H1 (cell line): ENCODE measurements around the gene PCSK1N. TPM values are rescaled to one million over a fixed set of nuclear protein-coding genes. Genes with fewer than 3 reads are reported as not detected.

ENCODE experiments used
- CTCF ChIA-PET: fragments of 300-600 bp; sonication (Branson Sonifier 250); formaldehyde crosslinking; loops from one replicate; lab custom pipeline; 2021; ENCODE audit not compliant: partially characterized antibody; lab: Charles Lee
- POLR2A ChIA-PET: fragments of 300-600 bp; sonication (Branson Sonifier 250); formaldehyde crosslinking; loops from one replicate; lab custom pipeline; 2021; ENCODE audit warnings: inconsistent platforms; ENCODE audit not compliant: partially characterized antibody; lab: Charles Lee
- DNase-seq, 2 experiments: peaks; one replicate each; pipeline versions ENCODE4 v3.0.0 to v3.0.0-alpha.2; 2010 to 2022; ENCODE audit warnings: low spot score in 2 of 2, low read depth in 1 of 2, mixed read lengths in 1 of 2
- FAIRE-seq: peaks from 2 replicates; lab custom pipeline; 2011; peaks lifted over from hg19 to GRCh38; lab: Jason Lieb, UNC
- H2AFZ ChIP-seq: 2 replicates; pipeline ENCODE4 v1.8.1; 2012; ENCODE audit warnings: low read length, inconsistent platforms
- H2AK5ac ChIP-seq: 2 replicates; pipeline ENCODE4 v1.6.1; 2013; ENCODE audit warnings: low read depth, low read length
- H2BK120ac ChIP-seq: replicated peaks from 2 replicates; pipeline ENCODE3; 2013; ENCODE audit warnings: low read depth, low read length, inconsistent platforms
- H2BK12ac ChIP-seq: 2 replicates; pipeline ENCODE4 v1.6.1; 2013; ENCODE audit warnings: low read depth, low read length
- H2BK15ac ChIP-seq: 2 replicates; pipeline ENCODE4 v1.6.1; 2013; ENCODE audit warnings: low read length
- H2BK20ac ChIP-seq: 2 replicates; pipeline ENCODE4 v1.6.1; 2013; ENCODE audit warnings: low read length
- H2BK5ac ChIP-seq: 2 replicates; pipeline ENCODE4 v1.6.1; 2013; ENCODE audit warnings: low read depth, low read length
- H3K14ac ChIP-seq: 2 replicates; pipeline ENCODE4 v1.6.1; 2013; ENCODE audit warnings: inconsistent platforms; ENCODE audit not compliant: insufficient read length
- H3K18ac ChIP-seq: 2 replicates; pipeline ENCODE4 v1.6.1; 2013; ENCODE audit warnings: low read length; ENCODE audit errors: extremely low read depth
- H3K23ac ChIP-seq: 2 replicates; pipeline ENCODE4 v1.6.1; 2013; ENCODE audit warnings: inconsistent platforms; ENCODE audit not compliant: insufficient read length
- H3K23me2 ChIP-seq: 2 replicates; pipeline ENCODE4 v1.6.1; 2013; ENCODE audit warnings: low read depth, low read length
- H3K27ac ChIP-seq: 2 replicates; pipeline ENCODE4 v1.6.1; 2011; ENCODE audit warnings: low read depth, low read length, inconsistent platforms
- H3K27me3 ChIP-seq, 4 experiments: replicated peaks in 1 of 4; 1 replicate in 1 of 4; 2 replicates in 3 of 4; pipeline versions ENCODE4 v1.6.1 to v1.8.1; 2011 to 2013; ENCODE audit warnings: low read length in 3 of 4, mild to moderate bottlenecking in 3 of 4, inconsistent platforms in 2 of 4, mixed read lengths in 2 of 4, moderate library complexity in 1 of 4; ENCODE audit not compliant: control insufficient read depth in 3 of 4, insufficient read depth in 3 of 4; ENCODE audit errors: extremely low read depth in 1 of 4
- H3K36me3 ChIP-seq, 4 experiments: 2 replicates each; pipeline versions ENCODE4 v1.6.1 to v1.8.1; 2011 to 2013; ENCODE audit warnings: mild to moderate bottlenecking in 4 of 4, low read length in 3 of 4, moderate library complexity in 2 of 4, control low read depth in 1 of 4, inconsistent platforms in 1 of 4; ENCODE audit not compliant: insufficient read depth in 4 of 4, control insufficient read depth in 2 of 4
- H3K4ac ChIP-seq: replicated peaks from 2 replicates; pipeline ENCODE3; 2013; ENCODE audit warnings: low read length, low read depth, mixed read lengths, inconsistent platforms; ENCODE audit not compliant: insufficient read length
- H3K4me1 ChIP-seq, 4 experiments: replicated peaks in 1 of 4; 1 replicate in 1 of 4; 2 replicates in 3 of 4; pipeline versions ENCODE4 v1.6.1 to v1.8.1; 2011 to 2013; ENCODE audit warnings: low read length in 3 of 4, inconsistent platforms in 2 of 4, mixed read lengths in 1 of 4; ENCODE audit not compliant: insufficient read depth in 4 of 4, control insufficient read depth in 3 of 4
- H3K4me2 ChIP-seq, 2 experiments: 2 replicates each; pipeline versions ENCODE4 v1.6.1 to v1.8.1; 2011 to 2013; ENCODE audit warnings: low read depth in 2 of 2, low read length in 2 of 2, control low read depth in 1 of 2, inconsistent platforms in 1 of 2, mild to moderate bottlenecking in 1 of 2; ENCODE audit not compliant: insufficient read depth in 1 of 2
- H3K4me3 ChIP-seq, 4 experiments: fragments of 200-600, 300-600 bp in 1 of 4; sonication (generic), shearing (Covaris generic), sonication (Bioruptor Twin) in 1 of 4; 2 replicates each; pipeline versions ENCODE4 v1.5.1 to v1.8.1; 2011 to 2016; ENCODE audit warnings: low read length in 4 of 4, low read depth in 3 of 4, control low read depth in 2 of 4, inconsistent platforms in 2 of 4, mild to moderate bottlenecking in 2 of 4, mixed read lengths in 1 of 4, moderate library complexity in 1 of 4; ENCODE audit not compliant: insufficient read depth in 2 of 4; ENCODE audit errors: extremely low read depth in 1 of 4
- H3K56ac ChIP-seq: replicated peaks from 2 replicates; pipeline ENCODE3; 2013; ENCODE audit warnings: low read depth, mild to moderate bottlenecking, mixed read lengths, low read length, inconsistent platforms; ENCODE audit not compliant: insufficient read length
- H3K79me1 ChIP-seq: 2 replicates; pipeline ENCODE4 v1.6.1; 2013; ENCODE audit warnings: low read depth, low read length, control low read depth
- H3K79me2 ChIP-seq, 2 experiments: 2 replicates each; pipeline versions ENCODE4 v1.6.1 to v1.8.1; 2012 to 2013; ENCODE audit warnings: low read length in 2 of 2, mild to moderate bottlenecking in 2 of 2, inconsistent platforms in 1 of 2; ENCODE audit not compliant: insufficient read depth in 2 of 2, control insufficient read depth in 1 of 2
- H3K9ac ChIP-seq, 4 experiments: replicated peaks in 1 of 4; 1 replicate in 1 of 4; 2 replicates in 3 of 4; pipeline versions ENCODE4 v1.6.1 to v1.8.1; 2011 to 2013; ENCODE audit warnings: low read depth in 3 of 4, low read length in 3 of 4, control low read depth in 2 of 4, mild to moderate bottlenecking in 2 of 4, moderate library complexity in 2 of 4, inconsistent platforms in 1 of 4; ENCODE audit errors: extremely low read depth in 1 of 4
- H3K9me3 ChIP-seq, 2 experiments: 2 replicates each; pipeline versions ENCODE4 v1.6.1 to v1.8.1; 2012 to 2013; ENCODE audit warnings: mild to moderate bottlenecking in 2 of 2, moderate library complexity in 2 of 2, control low read depth in 1 of 2, inconsistent platforms in 1 of 2, low read depth in 1 of 2, low read length in 1 of 2, mixed read lengths in 1 of 2; ENCODE audit not compliant: insufficient read depth in 2 of 2
- H4K20me1 ChIP-seq, 2 experiments: replicated peaks in 1 of 2; 2 replicates each; pipeline versions ENCODE3 to v1.8.1; 2011 to 2013; ENCODE audit warnings: inconsistent platforms in 2 of 2, low read length in 2 of 2, mild to moderate bottlenecking in 1 of 2; ENCODE audit not compliant: insufficient read depth in 2 of 2, control insufficient read depth in 1 of 2
- H4K5ac ChIP-seq: 2 replicates; pipeline ENCODE4 v1.6.1; 2013; ENCODE audit warnings: low read length, low read depth, mixed read lengths, inconsistent platforms; ENCODE audit not compliant: insufficient read length
- H4K8ac ChIP-seq: 2 replicates; pipeline ENCODE4 v1.8.0; 2013; ENCODE audit warnings: mild to moderate bottlenecking, moderate library complexity, low read length, inconsistent platforms; ENCODE audit not compliant: insufficient read depth; ENCODE audit errors: extremely low read depth
- H4K91ac ChIP-seq: replicated peaks from 2 replicates; pipeline ENCODE3; 2013; ENCODE audit warnings: low read length, mixed read lengths, inconsistent platforms; ENCODE audit not compliant: insufficient read length
- EZH2 ChIP-seq: fragments of 200-600 bp; sonication (generic); IDR thresholded peaks from 2 replicates; pipeline ENCODE4 v1.7.1; 2012; ENCODE audit warnings: low read depth, mild to moderate bottlenecking, moderate library complexity, low read length, inconsistent platforms; ENCODE audit not compliant: severe bottlenecking
- SP2 ChIP-seq: IDR thresholded peaks from 2 replicates; pipeline ENCODE4 v1.6.1; 2012; ENCODE audit warnings: mild to moderate bottlenecking, low read length, inconsistent platforms
- WGBS, 2 experiments: shearing (Covaris generic) in 1 of 2; methylation state at CpG; one replicate each; pipeline versions ENCODE4 v1.1.6 to v1.1.7; 2013 to 2015; ENCODE audit warnings: low lambda C conversion rate in 2 of 2, mixed read lengths in 2 of 2, inconsistent platforms in 1 of 2, low coverage in 1 of 2, missing lambda C conversion rate in 1 of 2; ENCODE audit not compliant: insufficient replicate concordance in 2 of 2, insufficient coverage in 1 of 2, insufficient read length in 1 of 2; ENCODE audit errors: extremely low coverage in 1 of 2, missing lambda C conversion rate in 1 of 2; 5-methylcytosine and 5-hydroxymethylcytosine counted together
- polyA plus RNA-seq, 7 experiments: library from polyadenylated mRNA; depleted of rRNA in 3 of 7; stranded (reverse) in 5 of 7; unstranded in 2 of 7; fragments of >200 nt in 5 of 7; fragments of 200-250 nt in 2 of 7; gene quantifications; 1 replicate in 5 of 7; 2 replicates in 1 of 7; 4 replicates in 1 of 7; pipeline versions ENCODE4 v1.2.1 to v1.2.3, GENCODE V29; 2011 to 2013; ENCODE audit warnings: missing spikeins in 2 of 7, mixed read lengths in 2 of 7
- total RNA-seq: library from RNA; stranded (reverse); fragmentation: NEBNext Ultra II Directional; extraction: Animal tissue kit (Norgen Biotek cat#: 25700); gene quantifications from 2 replicates; pipeline ENCODE4 v1.2.1, GENCODE V29; 2021

Gene PCSK1N
- total and polyA plus RNA-seq, 2 of the 8 experiments (the other 6 are each of a cell fraction or from before 2014, with no cell fraction given) = 3.6 to 4.5 TPM

GRCh38 chrX:48800574-48801279 is 34.7 kb downstream of the PCSK1N start:
- H2BK5ac ChIP-seq = peak overlapping the region; percentile 6; the same call in 1 of the 2 replicates
- no peak overlapping the region for H2BK20ac ChIP-seq
- H2AK5ac ChIP-seq = no peak overlapping the region; the same call in 1 of the 2 replicates
- CTCF ChIA-PET = interaction anchor here (1.1 kb wide), 1 partner anchor 13 kb away, joined by 4 read pairs; no protein-coding TSS in a partner anchor
- H3K4me1 ChIP-seq = no peaks in the 10 kb centered on the region; a peak in 2 of 7 replicates
- no peak overlapping the region for H3K14ac ChIP-seq
- TF ChIP-seq EZH2 (no peak), SP2 (no peak)
- H3K23me2 ChIP-seq = no peaks in the 10 kb centered on the region; the same call in 1 of the 2 replicates
- peak overlapping the region; percentile 74 to 98 (median 94) for H3K9ac ChIP-seq
- H2BK120ac ChIP-seq = no peak overlapping the region
- peak overlapping the region; percentile 64 to 82 (median 68) for H3K4me3 ChIP-seq
- H3K79me1 ChIP-seq = no peaks in the 10 kb centered on the region
- peak overlapping the region; percentile 71 to 82 for H3K4me2 ChIP-seq
- H3K4ac ChIP-seq = no peak overlapping the region
- no peaks in the 10 kb centered on the region for H3K79me2 ChIP-seq
- no peak overlapping the region for H3K56ac ChIP-seq
- peak overlapping the region; percentile 55 for H4K91ac ChIP-seq
- H4K8ac ChIP-seq = peak overlapping the region; percentile 91
- H4K20me1 ChIP-seq = no peaks in the 10 kb centered on the region
- H3K23ac ChIP-seq = no peak overlapping the region
- DNase-seq = no peak
- peak overlapping the region; percentile 52 for H4K5ac ChIP-seq
- FAIRE-seq = no peak
- no peak overlapping the region for H3K18ac ChIP-seq
- H2BK15ac ChIP-seq = no peak overlapping the region
- POLR2A ChIA-PET = interaction anchor here (0.7 to 2.1 kb wide), 4 partner anchors 8 to 98 kb away, joined by 3 to 5 read pairs (median 4); no protein-coding TSS in a partner anchor
- H3K27me3 ChIP-seq = no peaks in the 10 kb centered on the region
- peaks cover 0 to 13% (median 2%) of the 10 kb centered on the region in 4 experiments; a peak in 4 of 8 replicates for H3K36me3 ChIP-seq
- H2AFZ ChIP-seq = no peak overlapping the region
- H3K27ac ChIP-seq = peak overlapping the region; percentile 98
- H2BK12ac ChIP-seq = no peak overlapping the region; the same call in 1 of the 2 replicates
- H3K9me3 ChIP-seq = no peaks in the 10 kb centered on the region
- 35% methylated on average over 12 of the region's 17 CpGs; no CpG with 5 or more reads in 1 of the 2 experiments for WGBS, 2 experiments
